ENCODE measurements around the gene PSMB8.
A peak's percentile ranks its signal among the peaks of the same experiment; 100 is the strongest.
"Not testable (repeated sequence)": the region's sequence is repeated elsewhere in the genome, so short reads cannot be mapped to it uniquely, and the experiment has no call there.

PSMB8 gene

DNA sequence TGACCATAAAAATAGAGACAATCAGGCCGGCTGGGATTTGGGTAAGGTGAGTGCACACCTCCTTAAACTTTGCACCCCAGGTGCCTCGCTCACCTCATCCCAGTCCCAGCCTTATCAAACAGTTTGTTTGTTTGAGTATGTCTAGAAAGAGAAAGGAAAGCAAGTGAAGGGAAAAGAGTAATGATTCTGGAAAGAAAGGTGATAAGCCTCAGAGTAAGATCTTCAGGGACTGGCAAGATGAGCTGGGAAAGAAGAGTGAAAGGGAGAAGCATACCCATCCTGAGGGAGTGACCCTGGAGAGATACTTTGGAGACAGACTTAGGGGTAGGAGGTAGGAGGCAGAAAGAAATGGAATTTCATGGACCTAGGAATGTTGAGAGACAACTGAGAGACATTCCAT lies 7.0 kb downstream of the PSMB8 start:
- DNase-seq (ENCODE audit: low read depth): no peak

DNA sequence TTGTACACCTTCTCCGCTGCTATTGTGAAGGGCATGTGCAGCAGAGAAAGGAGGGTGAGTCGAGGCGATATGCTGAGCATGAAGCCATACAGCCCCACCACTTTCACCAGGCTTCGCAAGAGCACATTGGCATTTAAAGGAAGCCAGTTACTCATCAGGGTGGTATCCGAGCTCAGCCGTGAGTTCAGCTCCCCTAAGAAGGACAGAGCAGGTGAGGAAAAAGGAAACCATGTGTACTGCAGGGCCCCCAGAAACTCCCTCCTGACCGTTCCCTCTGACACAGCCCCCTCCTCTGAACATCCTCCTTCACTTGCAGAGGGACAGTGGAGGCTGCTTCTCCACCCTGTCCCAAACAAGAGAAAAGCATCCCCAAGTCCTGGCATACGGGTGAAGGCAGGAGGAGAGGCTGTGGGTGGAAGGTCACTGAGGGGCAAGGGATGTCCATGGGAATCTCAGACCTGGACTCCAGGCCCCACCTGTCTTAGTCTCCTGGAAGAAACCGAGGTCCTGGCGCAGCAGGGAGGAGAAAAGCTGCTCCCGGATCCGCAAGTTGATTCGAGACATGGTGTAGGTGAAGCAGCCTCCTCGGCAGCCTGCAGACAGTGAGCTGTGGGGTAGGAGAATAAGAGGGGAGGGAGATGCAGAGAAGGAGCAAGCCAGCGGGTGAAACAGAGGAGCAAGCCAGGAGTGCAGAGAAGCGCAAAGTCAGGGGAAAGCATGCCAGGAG lies 8.5 kb downstream of the PSMB8 start:
- DNase-seq (ENCODE audit: low read depth): no peak

DNA sequence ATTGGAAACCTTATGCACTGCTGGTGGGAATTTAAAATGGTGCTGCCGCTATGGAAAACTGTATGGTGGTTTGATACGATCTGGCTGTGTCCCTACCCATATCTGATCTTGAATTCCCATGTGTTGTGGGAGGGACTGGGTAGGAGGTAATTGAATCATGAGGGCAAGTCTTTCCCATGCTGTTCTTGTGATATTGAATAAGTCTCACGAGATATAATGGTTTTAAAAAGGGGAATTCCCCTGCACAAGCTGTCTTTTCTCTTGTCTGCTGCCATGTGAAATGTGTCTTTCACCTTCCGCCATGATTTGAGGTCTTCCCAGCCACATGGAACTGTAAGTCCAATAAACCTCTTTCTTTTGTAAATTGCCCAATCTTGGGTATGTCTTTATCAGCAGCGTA lies 10.2 kb downstream of the PSMB8 start:
- no peak for DNase-seq (ENCODE audit: low read depth)

DNA sequence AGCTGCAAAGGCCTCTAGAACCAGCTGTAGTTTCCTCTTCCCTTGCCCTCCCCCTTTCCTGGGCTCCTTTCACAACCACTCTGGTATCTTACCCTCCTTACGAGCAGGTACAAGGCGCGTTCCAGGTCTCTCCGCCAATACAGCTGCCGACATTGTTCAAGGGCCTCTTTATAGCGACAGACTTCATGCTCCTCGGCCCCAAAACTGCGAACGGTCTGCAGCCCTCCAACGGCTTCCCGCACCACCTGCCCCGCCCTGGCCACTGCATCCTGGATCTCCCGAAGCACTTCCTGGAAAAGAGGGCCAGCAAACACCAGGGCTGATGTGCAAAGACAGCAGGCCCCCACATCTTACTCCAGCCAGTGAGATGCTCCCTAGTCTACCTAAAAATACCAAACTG lies 11.3 kb downstream of the PSMB8 start:
- no peak for DNase-seq (ENCODE audit: low read depth)

DNA sequence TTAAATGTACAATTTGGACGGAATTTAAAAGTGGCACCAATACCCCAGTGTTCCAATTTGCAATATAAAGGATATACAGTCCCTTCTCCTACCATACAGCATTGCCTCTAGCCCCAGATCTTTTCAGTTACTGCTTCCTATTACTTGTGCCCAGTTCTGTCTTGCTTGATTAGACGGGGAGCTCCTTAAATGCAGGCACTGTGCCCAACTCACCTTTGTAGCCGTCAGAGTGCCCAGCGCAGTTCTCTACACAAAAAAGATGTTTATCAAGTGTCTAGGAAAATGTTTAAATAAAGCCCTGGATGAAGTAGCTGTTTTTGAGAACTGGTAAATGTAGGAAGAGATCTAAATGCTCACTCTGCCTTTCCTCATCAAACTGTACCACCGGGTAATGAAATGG lies 12.9 kb downstream of the PSMB8 start:
- no peak for DNase-seq (ENCODE audit: low read depth)

DNA sequence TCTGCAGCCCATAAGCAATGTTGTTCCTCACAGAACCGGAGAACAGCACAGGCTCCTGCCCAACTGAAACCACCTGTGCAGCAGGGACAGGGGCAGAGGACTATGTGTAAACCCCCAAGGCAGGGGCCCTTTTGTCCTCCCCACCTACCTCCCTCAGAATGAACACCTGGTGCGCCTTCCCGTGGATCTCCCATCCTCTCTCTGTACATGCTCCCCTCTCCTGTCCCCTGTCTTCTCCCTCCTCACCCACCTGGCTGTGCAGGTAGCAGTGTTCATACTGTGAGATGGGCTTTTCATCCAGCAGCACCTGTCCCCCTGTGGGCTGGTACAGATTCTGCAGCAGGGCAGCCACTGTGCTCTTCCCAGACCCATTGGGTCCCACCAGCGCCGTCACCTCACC lies 13.8 kb downstream of the PSMB8 start:
- no peak for DNase-seq (ENCODE audit: low read depth)

DNA sequence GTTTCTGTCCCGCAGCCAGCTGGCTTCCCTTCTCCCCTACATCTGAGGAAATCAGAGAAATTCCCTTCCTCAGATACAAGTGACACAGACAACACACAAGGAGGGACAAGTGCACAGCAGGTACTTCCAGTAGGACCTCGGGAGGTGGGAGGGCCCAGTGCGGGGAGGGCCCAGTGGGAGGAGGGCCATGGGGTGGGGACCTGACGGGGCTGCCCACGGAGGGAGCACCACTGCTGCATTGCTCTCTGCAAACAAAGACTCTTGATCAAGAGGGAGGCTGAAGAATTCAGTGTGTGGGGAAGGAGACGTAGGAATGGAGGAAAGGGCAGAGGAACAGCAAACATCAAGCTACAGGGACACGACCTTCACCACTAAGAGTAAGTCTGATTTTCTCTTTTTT lies 14.4 kb downstream of the PSMB8 start:
- no peak for DNase-seq (ENCODE audit: low read depth)

DNA sequence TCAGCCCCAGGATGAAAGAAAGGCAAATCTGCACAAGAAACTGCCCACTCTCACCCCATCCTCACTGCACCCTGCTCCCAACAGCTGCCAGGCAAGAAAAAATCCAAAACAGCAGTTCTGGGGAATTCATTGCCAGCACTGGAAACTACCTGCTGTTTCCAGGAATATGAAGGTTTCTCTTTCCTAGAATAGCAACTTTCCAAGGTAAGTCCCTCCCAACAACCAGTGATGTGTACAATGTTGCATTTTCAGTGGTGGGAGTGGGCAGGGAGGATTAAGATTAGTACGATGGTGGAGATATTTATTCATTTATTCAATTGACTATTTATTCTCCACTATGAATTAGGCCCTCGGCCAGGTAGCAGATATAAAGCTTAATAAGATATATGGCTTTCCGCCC lies 16.8 kb downstream of the PSMB8 start:
- DNase-seq (ENCODE audit: low read depth): no peak

DNA sequence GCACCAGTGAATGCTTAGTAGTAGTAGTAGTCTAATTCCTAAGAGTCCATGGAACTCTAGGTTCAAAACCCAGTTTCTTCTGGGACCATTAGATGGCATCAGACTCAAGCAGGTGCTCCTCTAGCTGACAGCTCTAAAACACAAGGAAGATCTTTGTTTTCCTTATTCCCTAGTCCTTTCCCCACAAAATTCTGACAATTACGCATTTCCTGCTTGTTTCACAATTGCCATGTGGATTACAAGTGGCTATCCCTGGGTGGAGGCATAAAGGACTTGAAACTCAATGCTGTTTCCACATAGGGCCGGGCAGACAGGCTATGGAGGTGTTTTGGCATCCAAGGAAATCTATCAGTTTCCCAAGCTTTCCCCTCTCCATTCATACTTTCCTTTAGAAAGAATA lies 17.9 kb downstream of the PSMB8 start:
- no peak for DNase-seq (ENCODE audit: low read depth)

DNA sequence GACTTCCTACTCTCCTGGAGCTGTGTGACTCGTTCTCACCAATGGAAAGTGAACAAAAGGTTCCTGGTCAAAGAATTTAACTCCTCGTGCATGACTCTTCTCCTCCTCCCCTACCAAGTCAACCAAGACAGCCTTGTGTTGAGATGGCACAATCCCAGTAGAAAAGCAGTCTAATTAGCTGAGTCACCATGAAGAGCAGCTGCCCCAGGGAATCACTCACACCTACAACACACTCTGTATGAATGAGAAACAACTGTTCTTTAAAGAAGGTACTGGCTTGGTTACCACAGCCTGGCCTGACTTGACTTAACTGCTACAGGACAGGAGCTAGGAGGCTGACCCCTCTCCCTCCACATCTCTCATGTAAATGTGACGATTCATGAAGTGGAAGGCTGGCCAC lies 24.1 kb downstream of the PSMB8 start:
- no peak for DNase-seq (ENCODE audit: low read depth)

DNA sequence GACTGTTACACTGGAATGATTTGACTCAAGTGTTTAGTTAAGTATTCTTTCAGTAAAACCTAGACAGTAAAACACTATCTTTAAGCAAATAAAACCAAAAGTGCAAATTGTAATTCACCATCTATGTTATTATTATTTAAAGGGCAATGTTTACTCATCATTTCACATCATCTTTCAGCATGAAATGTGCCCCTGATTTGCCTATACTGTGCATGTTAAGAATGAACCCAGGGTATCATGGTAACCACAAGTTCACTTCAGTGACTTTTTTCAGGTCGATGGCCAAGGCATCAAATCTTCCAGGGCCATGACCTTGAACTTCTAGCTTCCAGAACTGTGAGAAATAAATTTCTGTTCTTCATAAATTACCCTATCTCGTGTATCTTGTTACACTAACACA lies 25.0 kb downstream of the PSMB8 start:
- no peak for DNase-seq (ENCODE audit: low read depth)

DNA sequence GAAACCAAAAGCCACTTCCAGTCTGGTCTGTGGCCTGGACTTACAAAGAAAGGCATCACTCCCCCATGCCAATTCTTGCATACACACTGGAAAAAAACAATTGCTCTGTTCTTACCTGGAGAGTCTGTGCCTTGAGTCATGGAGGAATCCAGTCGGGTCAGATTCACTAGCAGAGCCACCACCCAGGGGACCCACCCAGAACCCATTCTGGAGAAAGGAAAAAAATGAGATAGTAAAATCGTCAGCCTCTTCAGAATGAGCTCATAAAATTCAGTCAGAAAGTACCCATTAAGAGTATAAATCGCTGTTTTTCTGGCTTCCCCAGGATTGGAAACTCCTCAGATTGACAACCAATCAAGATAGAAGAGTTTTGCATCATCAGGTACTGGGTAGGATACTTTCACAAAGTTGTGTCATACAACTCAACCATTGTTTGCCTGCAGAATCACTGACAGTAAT lies 27.1 kb downstream of the PSMB8 start, which contains the start of gene HLA-DOB:
Gene HLA-DOB (minus strand): TSS at position 257 of the 459 bp plus-strand sequence. CDS start 51 bp downstream, at position 206.
- no peak for DNase-seq (ENCODE audit: low read depth)

DNA sequence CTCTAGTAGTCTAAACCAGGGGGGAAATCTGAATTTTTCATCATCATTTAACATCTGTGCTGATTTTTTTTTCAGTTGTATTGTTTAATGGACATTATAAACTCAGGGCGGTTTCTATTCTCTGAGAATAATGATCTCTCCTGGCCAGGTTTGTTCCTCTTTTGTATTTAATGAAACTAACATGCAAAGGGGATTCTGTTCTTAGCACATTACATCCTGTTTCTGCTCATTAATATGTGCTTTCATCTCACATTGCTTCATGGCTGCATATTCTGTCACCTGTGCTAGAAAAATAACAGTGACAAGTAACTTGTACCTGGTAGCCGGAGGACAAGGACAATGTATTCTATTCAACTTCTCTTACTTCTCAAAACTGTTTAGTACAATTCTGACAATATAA lies 27.9 kb downstream of the PSMB8 start:
- DNase-seq (ENCODE audit: low read depth): no peak

DNA sequence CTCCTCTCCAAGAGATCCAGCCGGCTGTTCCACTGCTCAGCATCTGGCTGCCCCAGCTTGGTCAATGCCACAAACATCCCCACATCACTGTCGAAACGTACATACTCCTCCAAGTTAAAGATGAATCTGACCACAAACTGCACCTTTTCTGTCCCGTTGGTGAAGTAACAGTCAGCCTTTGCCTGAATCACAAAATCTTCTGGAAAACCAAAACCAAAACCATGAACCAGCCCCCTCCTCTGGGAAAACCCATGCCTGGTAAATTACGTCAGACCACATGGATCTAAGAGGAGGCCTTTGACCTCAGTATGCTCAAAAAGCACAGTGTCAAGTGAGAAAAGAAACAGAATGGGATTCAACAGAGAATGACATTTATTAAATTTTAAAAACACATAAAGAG lies 28.7 kb downstream of the PSMB8 start:
- no peak for DNase-seq (ENCODE audit: low read depth)

DNA sequence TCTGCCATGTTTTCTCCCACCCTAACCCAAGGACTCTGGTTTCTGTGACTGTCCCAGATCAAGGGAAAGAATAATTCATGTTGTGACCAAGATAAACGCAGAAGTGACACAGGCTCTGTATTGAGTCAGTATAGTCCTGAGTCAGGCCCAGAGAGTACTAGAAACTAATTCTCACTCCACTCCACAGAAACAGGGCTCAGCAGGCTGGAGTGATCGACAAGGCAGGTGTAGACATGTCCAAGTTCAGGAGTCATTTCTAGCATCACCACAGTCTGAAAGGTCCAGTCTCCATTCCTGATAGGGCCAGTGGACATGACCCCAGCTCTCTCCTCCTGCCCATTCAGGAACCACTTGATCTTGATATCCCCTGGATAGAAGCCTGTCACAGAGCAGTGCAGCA lies 29.7 kb downstream of the PSMB8 start:
- DNase-seq (ENCODE audit: low read depth): no peak

DNA sequence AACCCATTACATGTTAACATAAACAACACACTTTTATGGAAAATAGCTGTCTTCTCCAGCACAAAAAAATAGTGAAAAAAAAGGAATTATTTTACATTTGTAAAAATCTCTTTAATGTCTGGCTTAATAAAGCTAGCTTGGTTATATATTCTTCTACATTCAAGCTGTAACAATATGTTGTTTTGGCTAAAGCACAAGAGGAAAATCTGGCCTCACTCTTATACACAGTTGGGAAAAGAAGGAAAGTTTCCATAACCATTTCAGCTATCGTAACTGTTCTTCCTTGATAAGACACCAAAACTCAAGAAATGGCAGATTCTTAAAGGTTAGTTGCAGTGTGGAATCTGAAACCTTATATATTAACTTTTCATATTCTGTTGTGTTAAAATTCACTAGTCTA lies 34.7 kb downstream of the PSMB8 start:
- no peak for DNase-seq (ENCODE audit: low read depth)

DNA sequence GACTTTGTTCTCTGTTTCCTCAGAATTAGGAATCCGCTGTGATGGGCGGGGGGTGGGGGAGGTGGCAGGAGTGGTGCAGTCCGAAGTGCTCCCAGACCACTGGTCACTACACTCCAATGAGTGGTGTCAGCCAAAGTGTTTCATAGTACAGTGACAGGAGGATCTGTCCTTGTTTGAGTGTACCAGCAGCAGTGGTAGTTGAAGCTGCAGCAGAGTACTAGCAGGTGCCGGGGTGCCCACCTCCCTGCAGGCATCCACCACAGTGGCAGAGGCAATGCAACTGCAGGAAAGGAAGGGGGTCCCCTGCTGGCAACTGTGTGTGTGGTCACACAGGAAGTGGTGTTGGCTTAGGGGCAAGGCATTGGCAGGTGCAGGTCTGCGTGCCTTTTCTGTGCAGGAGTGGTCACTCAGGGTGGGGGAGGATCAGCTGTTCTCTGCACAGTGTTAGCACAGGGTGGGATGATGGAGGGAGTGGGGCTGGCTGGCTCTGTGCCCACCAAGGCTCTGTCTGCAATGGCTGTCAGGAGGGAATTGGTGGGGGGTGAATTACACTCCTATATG lies 36.7 kb downstream of the PSMB8 start:
- no peak for DNase-seq (ENCODE audit: low read depth)

DNA sequence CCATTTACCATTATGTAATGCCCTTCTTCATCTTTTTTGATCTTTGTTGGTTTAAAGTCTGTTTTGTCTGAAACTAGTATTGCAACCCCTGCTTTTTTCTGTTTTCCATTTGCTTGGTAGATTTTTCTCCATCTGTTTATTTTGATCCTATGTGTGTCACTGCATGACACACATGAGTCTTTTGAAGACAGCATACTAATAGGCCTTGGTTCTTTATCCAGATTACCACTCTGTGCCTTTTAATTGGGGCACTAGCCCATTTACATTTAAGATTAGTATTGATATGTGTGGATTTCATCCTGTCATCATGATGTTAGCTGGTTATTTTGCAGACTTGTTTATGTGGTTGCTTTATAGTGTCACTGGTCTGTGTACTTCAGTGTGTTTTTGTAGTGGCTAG lies 38.4 kb downstream of the PSMB8 start:
- not testable (repeated sequence) for DNase-seq (ENCODE audit: low read depth)

DNA sequence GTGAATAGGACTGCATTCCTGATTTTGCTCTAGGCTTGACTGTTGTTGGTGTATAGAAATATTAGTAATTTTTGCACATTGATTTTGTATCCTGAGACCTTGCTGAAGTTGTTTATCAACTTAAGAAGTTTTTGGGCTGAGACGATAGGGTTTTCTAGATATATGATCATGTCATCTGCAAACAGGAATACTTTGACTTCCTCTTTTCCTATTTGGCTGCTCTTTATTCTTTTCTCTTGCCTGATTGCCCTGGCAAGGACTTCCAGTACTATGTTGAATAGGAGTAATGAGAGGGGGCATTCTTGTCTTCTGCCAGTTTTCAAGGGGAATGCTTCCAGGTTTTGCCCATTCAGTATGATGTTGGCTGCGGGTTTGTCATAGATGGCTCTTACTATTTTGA lies 40.4 kb downstream of the PSMB8 start:
- no peak for DNase-seq (ENCODE audit: low read depth)

DNA sequence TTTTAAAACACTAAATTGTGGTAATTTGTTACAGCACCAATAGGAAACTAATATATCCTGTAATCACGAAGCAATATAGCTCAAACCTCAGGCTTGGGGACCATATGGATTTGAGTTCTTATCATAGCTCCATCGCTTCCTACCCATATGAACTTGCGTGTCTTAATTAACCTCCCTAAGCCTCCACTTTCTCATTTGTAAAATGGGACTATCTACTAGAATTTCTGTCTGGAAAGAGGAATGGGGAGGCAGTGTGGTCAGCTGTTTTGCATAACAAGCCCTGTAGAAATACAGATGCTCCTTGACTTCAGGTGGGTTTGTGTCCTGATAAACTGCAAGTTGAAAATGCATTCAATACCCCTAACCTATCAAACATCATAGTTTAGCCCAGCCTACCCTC lies 44.1 kb downstream of the PSMB8 start:
- no peak for DNase-seq (ENCODE audit: low read depth)

DNA sequence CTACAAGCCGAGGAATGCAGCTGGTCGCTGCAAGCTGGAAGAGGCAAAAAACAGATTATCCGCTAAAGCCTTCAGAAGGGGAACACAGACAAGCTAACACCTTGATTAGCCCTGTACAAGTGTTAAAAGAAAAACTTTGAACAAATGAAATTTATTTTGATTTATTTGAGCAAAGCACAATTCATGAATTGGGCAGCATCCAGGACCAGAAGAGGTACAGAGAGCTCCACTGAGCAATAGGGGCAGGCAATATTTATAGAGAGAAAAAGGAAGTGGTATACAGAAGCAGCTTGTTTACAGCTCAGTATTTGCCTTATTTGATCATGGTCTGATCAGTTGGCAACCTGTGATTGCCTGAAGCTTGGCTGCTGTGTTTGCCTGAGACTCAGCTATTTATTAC lies 44.7 kb downstream of the PSMB8 start:
- DNase-seq (ENCODE audit: low read depth): no peak

DNA sequence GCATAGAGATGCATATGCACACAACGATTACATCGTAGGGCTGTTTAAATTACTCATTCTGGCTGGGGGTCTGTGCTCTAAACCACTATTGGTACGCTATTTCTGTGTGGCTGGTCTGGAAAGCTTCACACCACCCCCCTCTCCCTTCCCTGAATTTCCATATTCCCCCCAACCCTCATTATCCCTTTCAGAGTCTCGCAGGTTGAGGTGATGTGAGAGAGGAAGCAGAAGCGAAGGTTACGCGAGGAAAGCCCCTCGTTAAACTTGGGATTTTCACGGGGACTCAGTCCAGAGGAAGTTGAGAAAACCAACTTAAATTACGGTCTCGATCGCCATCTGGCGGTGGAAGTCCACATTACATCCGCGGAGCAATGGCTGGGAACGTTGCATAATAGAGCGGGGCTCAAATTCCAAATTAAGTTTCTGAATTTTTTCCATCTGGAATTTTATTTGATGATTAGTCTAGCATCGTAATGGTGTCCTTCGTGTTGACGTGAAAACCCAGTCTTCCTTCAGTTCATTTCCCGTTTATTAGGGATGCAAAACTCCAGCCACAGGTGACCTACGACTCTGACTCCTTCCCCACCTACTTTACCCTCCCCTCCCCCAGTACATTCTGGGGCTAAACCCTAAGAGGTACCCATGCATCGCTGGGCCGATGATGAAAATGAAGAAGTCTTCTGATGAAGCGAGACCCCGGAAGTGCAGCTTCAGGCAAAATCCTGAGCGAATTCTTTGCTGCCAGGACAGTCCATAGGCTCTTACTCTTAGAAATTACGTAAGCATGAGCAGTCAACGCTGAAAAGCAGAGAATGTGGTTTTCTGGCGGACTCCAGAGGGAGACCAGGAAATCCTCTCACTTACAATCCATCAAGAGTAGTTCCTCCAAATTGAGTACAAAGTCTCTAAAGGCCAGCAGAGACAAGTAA lies 46.7 kb downstream of the PSMB8 start:
- peak; percentile 67 for DNase-seq (ENCODE audit: low read depth)

DNA sequence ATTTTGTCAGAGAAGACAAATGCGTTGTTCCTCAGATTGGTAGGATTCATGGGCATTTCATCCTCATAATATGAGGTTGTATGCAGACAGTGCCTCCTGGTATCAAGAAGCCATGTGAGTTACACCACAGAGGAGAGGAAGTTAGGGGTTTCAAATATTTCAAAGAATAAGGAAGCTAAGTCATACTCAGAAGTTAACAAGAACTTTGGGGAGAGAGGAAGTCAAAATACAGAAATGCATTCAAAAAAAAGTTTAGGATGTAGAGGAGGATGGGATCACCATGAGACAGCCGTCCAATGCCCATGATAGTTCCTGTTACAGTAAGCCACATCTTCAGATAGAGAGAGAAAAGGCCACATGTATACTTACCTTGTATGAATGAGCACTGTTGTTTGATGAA lies 49.3 kb downstream of the PSMB8 start:
- DNase-seq (ENCODE audit: low read depth): no peak
